Tibial nerve (tissue), 4 donors: ENCODE measurements around the gene ADAMTS17. TPM values are rescaled to one million over a fixed set of nuclear protein-coding genes. Genes with fewer than 3 reads are reported as not detected.

Experiments used
- DNase-seq, 2 donors: peaks; one replicate each; pipeline ENCODE4 v3.0.0-alpha.2; 2019; ENCODE audit warnings: low spot score in 2 of 2
- H3K27ac ChIP-seq, 4 donors: fragments of 200-600 bp; sonication (generic) in 3 of 4; one replicate each; pipeline ENCODE4 v1.5.1; 2017 to 2019; ENCODE audit warnings: mild to moderate bottlenecking in 1 of 4
- H3K27me3 ChIP-seq, 2 donors: fragments of 200-600 bp; sonication (generic) in 1 of 2; one replicate each; pipeline versions ENCODE4 v1.5.1 to v1.6.0; 2017 to 2019
- H3K36me3 ChIP-seq, 3 donors: fragments of 200-600 bp; sonication (generic); one replicate each; pipeline ENCODE4 v1.5.1; 2018 to 2019
- H3K4me1 ChIP-seq, 4 donors: fragments of 200-600 bp; sonication (generic) in 3 of 4; one replicate each; pipeline ENCODE4 v1.5.1; 2017 to 2019
- H3K4me3 ChIP-seq, 4 donors: fragments of 200-600 bp; sonication (generic) in 3 of 4; one replicate each; pipeline ENCODE4 v1.5.1; 2017 to 2019; ENCODE audit warnings: mild to moderate bottlenecking in 1 of 4, moderate library complexity in 1 of 4
- H3K9me3 ChIP-seq, 4 donors: fragments of 200-600 bp; sonication (generic) in 3 of 4; one replicate each; pipeline ENCODE4 v1.5.1; 2017 to 2019
- CTCF ChIP-seq, 5 experiments: fragments of 200-600 bp in 3 of 5; fragments of 450-650 bp in 2 of 5; sonication (generic) in 3 of 5; IDR thresholded peaks; one replicate each; pipeline ENCODE4 v1.5.1; 2016 to 2019; ENCODE audit warnings: antibody characterized with exemption in 5 of 5, mild to moderate bottlenecking in 3 of 5, moderate library complexity in 2 of 5
- EP300 ChIP-seq, 2 donors: sonication (generic); formaldehyde crosslinking; IDR thresholded peaks; one replicate each; pipeline ENCODE4 v1.6.1; 2017; ENCODE audit warnings: antibody characterized with exemption in 2 of 2, mild to moderate bottlenecking in 1 of 2
- POLR2A ChIP-seq, 2 donors: fragments of 450-650 bp; IDR thresholded peaks; one replicate each; pipeline ENCODE4 v1.6.1; 2017; ENCODE audit warnings: antibody characterized with exemption in 2 of 2, mild to moderate bottlenecking in 2 of 2, moderate library complexity in 2 of 2
- WGBS, 2 donors: methylation state at CpG; one replicate each; pipeline ENCODE4 v1.1.5; 2018; 5-methylcytosine and 5-hydroxymethylcytosine counted together
- total RNA-seq, 4 donors: library from RNA; depleted of rRNA; stranded (reverse); fragments of >200 nt; gene quantifications; one replicate each; pipeline ENCODE4 v1.1.0, GENCODE V29; 2016

ADAMTS17 gene
- total RNA-seq, 4 donors from 2014 or later = 0.66 to 5.5 (median 3.7) TPM

DNA sequence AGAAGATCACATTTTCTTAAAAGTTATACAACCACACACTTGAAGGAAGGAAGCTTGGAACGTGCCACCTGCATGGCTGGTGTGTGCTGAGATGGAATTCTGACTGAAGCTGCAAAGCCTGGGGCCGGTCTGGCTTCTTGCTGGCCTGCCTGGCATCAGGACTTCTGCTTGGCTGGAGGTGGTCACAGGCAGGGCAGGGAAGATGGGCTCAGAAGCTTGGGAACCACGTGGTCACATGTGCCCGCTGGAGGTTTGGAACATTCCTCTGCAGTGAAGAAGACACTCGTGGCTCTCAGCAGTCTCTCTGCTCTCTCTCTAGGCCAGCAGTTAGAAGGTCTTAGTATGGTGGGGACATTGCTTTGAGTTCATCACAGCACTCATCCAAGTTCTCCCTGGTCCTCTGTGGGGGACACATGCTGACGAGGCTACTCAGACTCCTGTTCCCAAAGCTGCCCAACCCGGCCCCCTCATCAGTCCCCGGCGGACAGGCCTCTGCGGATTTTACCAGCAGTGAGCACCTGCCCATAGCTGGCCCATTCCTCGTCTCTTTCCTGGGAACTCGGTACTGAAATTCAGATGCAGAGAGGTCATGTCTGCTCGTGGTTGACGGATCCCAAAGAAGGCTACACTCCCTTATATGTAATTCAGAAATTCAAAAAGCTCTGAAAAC is 229.0 kb downstream of the ADAMTS17 start:
- Histone ChIP-seq H3K4me3 (no peak overlapping the region), H3K36me3 (no peaks in the 10 kb centered on the region), H3K9me3 (no peaks in the 10 kb centered on the region), H3K27me3 (no peaks in the 10 kb centered on the region), H3K4me1 (peaks cover 0 to 65% (median 37%) of the 10 kb centered on the region in 4 donors), H3K27ac (peak overlapping the region in 3 of 4 donors; percentile 65 to 94 (median 93))
- no peak for DNase-seq
- TF ChIP-seq EP300 (IDR thresholded peaks at IDR 0.05) (no peak), CTCF (IDR thresholded peaks at IDR 0.05) (no peak), POLR2A (IDR thresholded peaks at IDR 0.05) (no peak)
- 81 to 92% methylated on average over 14 of the region's 14 CpGs for WGBS, 2 donors

GRCh38 chr15:100112061-100112420 is 229.7 kb downstream of the ADAMTS17 start:
- Histone ChIP-seq H3K4me1 (peaks cover 0 to 65% (median 37%) of the 10 kb centered on the region in 4 donors), H3K27ac (peak overlapping the region in 3 of 4 donors; percentile 37 to 94 (median 93)), H3K4me3 (no peak overlapping the region), H3K27me3 (no peaks in the 10 kb centered on the region), H3K36me3 (no peaks in the 10 kb centered on the region), H3K9me3 (no peaks in the 10 kb centered on the region)
- 73 to 79% methylated on average over 5 of the region's 5 CpGs for WGBS, 2 donors
- TF ChIP-seq EP300 (IDR thresholded peaks at IDR 0.05) (no peak), CTCF (IDR thresholded peaks at IDR 0.05) (no peak), POLR2A (IDR thresholded peaks at IDR 0.05) (no peak)
- no peak for DNase-seq

DNA sequence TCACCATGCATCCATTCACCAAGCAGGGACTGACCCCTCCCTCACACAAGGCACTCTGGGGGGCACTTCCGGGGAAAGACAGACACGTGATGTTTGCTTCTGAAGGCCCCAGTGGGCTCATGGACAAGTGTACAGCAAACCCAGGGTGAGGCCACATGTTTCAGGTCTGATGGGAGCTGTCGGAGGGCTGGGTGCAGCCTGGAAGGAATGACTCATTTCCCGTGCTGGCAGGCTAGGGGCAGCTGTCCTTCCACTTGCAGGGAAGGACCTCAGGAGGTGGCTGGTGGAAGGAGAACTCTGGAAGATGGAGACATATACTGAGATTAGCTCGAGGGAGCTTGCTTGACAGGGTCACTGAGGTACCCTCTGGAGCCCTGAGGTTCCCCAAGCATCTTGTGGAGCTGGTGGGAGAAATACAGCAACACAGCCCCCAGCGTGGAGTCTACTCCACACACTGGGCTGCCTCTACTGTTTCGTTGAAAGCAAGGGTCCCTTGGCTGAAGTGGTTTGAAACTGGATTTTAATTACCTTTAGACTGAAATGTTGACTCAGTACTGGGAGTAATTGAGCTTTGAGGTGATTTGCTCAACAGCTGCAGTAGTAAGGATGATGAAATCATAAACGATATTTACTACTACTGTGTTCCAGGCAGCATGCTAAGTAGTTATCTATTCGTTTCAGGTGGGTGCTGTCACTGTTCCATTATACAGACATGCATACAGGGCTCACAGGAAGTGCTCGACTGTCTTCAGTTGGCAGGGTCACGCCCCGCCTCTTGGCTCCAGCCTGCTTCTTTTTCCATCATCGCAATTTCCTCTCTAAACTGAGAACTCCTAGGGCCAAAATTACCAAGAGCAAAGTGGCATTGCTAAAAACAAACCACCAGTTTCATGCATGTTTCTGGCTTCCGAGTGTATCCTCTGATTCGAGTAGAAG is 230.4 kb downstream of the ADAMTS17 start:
- TF ChIP-seq CTCF (IDR thresholded peaks at IDR 0.05) (no peak), EP300 (IDR thresholded peaks at IDR 0.05) (peak; percentile 49 to 65), POLR2A (IDR thresholded peaks at IDR 0.05) (no peak)
- WGBS, 2 donors = 34 to 39% methylated on average over 15 of the region's 15 CpGs
- Histone ChIP-seq H3K27ac (peak overlapping the region; percentile 19 to 94 (median 68)), H3K4me3 (no peak overlapping the region), H3K4me1 (peaks cover 0 to 60% (median 35%) of the 10 kb centered on the region in 4 donors), H3K9me3 (no peaks in the 10 kb centered on the region), H3K27me3 (no peaks in the 10 kb centered on the region), H3K36me3 (no peaks in the 10 kb centered on the region)
- peak in 1 of 2 donors; percentile 48 for DNase-seq

DNA sequence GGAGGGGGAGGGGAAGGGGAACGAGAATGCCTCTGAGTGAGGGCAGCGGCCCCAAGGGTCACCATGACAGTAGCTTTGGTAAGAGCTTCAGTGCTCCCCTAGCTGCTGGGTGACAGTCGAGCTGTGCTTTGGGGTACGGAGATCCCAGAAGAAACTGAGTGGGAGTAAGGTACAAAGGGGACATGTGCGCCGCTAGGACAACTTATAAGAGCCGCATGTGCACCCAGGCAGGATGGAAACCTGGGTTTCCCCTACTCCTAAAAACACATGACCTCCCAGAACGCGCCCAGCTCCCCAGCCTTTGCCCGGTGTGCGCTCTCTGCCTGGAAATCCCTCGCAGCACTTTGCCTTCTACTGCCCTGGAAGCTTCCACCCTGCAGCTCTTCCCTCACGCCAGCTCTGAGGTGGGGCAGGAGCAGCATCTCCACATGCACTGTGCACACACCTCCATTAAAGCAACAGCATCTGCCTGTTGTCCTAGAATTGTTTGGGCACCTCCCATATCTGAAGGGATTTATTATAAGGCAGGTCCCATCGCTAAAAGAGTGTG is 232.2 kb downstream of the ADAMTS17 start:
- TF ChIP-seq POLR2A (IDR thresholded peaks at IDR 0.05) = no peak
- TF ChIP-seq CTCF (IDR thresholded peaks at IDR 0.05) = no peak
- no peak for TF ChIP-seq EP300 (IDR thresholded peaks at IDR 0.05)
- WGBS, 2 donors = 78 to 88% methylated on average over 14 of the region's 14 CpGs
- DNase-seq = no peak
- H3K4me3 ChIP-seq = no peak overlapping the region
- no peaks in the 10 kb centered on the region for H3K9me3 ChIP-seq
- H3K4me1 ChIP-seq = peaks cover 0 to 44% (median 29%) of the 10 kb centered on the region in 4 donors
- no peak overlapping the region for H3K27ac ChIP-seq
- H3K36me3 ChIP-seq = no peaks in the 10 kb centered on the region
- no peaks in the 10 kb centered on the region for H3K27me3 ChIP-seq
